CD4-positive, alpha-beta T cell treated with Interleukin-4 for 4 hours (primary cell): Measurements from ENCODE around the gene PPP1R3F.
"Not testable (repeated sequence)": the region's sequence is repeated elsewhere in the genome, so short reads cannot be mapped to it uniquely, and the experiment has no call there.

Source experiments
- DNase-seq: peaks from one replicate; pipeline ENCODE4 v3.0.0-alpha.2; 2020

PPP1R3F gene

GRCh38 chrX:49322266-49322665 lies 52.7 kb downstream of the PPP1R3F start:
- not testable (repeated sequence) for DNase-seq

- DNase-seq: not testable (repeated sequence)
Measured at GRCh38 chrX:49323735-49324134, 54.1 kb downstream of the PPP1R3F start.

GRCh38 chrX:49330421-49330820 lies 60.8 kb downstream of the PPP1R3F start:
- DNase-seq: not testable (repeated sequence)

GRCh38 chrX:49331282-49331681 lies 61.7 kb downstream of the PPP1R3F start, which contains the start of gene GAGE13:
Gene GAGE13 (plus strand): TSS chrX:49331582. CDS start chrX:49332738, 1,156 bp downstream.
- DNase-seq: not testable (repeated sequence)

- not testable (repeated sequence) for DNase-seq
Measured at GRCh38 chrX:49331841-49332240, 62.2 kb downstream of the PPP1R3F start.
